NCI-H345 treated with DMSO at 0.1 percent for 48 hours (cell line): ENCODE results near the gene ALKBH8.

Source experiments
- DNase-seq: peaks from one replicate; lab custom pipeline; 2025; ENCODE audit not compliant: unreplicated experiment; lab: John Stamatoyannopoulos, UW

ALKBH8 gene, protein sequence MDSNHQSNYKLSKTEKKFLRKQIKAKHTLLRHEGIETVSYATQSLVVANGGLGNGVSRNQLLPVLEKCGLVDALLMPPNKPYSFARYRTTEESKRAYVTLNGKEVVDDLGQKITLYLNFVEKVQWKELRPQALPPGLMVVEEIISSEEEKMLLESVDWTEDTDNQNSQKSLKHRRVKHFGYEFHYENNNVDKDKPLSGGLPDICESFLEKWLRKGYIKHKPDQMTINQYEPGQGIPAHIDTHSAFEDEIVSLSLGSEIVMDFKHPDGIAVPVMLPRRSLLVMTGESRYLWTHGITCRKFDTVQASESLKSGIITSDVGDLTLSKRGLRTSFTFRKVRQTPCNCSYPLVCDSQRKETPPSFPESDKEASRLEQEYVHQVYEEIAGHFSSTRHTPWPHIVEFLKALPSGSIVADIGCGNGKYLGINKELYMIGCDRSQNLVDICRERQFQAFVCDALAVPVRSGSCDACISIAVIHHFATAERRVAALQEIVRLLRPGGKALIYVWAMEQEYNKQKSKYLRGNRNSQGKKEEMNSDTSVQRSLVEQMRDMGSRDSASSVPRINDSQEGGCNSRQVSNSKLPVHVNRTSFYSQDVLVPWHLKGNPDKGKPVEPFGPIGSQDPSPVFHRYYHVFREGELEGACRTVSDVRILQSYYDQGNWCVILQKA

GRCh38 chr11:107565219-107565937, at the start of gene ALKBH8:
TSS of gene ALKBH8 (minus strand) at chr11:107565735. CDS start at chr11:107560893, 4,842 bp downstream.
- peak; percentile 61 for DNase-seq

GRCh38 chr11:107612445-107612844, 46.9 kb upstream of the ALKBH8 start:
- no peak for DNase-seq

DNA sequence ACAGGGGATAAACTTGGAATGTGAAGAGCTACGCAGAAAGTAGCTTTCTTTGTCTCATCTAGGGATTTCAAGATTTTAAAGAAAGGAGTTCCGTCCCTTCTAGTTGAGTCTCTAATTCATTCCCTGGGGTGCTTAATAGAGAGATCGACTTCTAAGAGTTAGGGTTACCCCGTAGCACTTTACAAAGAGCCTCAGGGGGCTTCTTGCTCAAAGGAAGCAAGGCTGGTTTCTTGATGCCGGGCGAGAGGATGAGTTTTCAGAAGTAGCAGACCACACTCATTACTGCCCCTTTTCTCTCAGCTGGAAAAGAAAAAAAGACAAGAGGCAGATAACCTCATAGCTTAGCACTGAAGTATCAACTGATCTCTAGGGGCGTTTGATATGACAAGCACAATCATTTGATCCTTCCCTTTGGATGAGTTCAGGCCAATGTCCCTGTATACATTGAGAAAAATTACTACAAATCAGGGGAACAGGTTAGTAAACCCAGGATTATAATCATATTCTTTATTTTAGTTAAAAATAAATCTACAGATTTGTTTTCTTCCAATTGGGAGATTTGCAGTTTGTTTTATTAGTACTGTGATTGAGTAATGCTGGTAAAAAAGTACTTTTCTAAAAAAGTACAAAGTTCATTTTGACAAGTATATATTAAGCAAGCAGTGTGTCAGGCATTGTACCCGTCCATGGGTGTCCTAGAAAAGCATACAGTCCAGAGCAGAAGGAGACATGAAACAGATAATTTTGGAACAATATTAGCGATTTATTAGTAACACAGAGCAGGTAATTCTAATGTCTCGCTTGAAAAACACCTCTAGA, 44.1 kb upstream of the ALKBH8 start:
- DNase-seq, result no peak

DNA sequence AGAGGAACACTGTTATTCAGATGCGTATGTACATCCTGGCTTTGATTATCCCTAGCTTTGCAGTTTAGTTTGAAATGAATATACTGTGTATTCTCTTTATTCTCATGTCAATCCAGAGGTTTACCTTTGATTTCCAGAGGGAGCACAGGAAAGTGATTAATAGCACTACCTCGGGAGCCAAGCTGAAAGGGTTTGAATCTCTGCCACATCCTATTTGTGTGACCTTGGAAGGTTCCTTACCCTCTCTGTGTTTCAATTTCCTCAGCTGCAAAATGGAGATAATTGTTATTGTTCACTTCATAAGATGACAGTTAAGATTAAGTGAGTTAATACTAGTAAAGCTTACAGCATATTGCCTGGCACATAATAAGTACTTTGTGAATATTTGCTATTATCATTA, 43.3 kb upstream of the ALKBH8 start:
- DNase-seq, result no peak

- DNase-seq, result no peak
Measured at GRCh38 chr11:107606141-107606540, 40.6 kb upstream of the ALKBH8 start.

GRCh38 chr11:107605061-107606006, 39.8 kb upstream of the ALKBH8 start:
- no peak for DNase-seq

- no peak for DNase-seq
Measured at GRCh38 chr11:107598225-107599139, 32.9 kb upstream of the ALKBH8 start.

GRCh38 chr11:107594736-107595135, 29.2 kb upstream of the ALKBH8 start:
- no peak for DNase-seq

DNA sequence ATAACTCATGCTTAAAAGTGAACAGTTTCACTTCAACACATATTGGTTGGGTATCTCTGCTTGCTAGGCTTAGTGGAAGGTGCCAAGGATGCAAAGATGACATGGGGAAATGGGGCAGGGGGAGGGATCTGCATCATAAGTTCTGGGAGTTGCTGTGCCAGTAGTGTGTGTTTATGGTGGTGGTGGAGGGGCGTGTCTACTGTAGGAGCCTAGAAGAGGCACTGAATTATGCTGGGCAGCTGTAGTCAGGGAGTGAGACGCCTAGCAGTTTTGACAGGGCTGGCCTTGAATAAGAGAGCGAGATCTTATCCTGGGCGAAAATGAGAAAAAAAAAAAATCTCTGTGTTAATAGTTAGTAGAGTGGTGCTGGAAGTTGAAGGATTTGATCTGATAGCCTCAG, 28.4 kb upstream of the ALKBH8 start:
- no peak for DNase-seq

DNA sequence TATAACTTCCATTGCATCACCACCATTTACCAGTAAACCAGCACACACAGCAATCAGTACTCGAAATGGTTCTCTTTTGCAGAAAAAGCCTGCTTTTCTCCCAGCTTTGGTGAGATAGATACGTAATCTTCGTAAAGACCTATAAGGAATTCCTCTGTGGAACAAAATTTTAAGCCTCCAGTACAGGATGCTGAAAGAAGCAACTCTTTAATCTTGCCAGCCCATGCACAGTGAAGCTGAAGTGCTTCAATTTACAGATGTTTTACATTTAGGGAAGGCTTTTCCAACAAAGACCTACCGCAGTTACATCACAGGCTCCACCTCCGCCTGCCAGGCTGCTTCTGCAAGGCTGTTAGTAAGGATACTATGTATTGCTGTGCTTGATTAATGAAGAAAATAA, 27.3 kb upstream of the ALKBH8 start:
- no peak for DNase-seq

DNA sequence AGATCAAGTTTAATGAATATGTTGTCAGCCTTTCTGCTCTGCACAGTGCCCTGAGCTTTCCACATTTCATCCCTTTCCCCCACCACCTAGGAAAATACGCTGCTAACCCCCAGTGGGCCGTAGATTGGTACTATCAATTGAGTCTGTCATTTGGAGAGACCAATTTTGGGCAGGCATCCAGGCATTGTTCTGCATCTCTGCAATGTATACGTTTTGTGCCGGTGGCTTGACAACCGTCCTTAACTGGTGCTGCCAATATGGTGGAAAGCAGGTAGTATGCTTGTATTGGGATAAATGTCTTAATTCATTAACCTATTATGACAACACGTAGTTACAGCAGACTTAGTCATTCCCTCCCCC, 26.7 kb upstream of the ALKBH8 start:
- no peak for DNase-seq

DNA sequence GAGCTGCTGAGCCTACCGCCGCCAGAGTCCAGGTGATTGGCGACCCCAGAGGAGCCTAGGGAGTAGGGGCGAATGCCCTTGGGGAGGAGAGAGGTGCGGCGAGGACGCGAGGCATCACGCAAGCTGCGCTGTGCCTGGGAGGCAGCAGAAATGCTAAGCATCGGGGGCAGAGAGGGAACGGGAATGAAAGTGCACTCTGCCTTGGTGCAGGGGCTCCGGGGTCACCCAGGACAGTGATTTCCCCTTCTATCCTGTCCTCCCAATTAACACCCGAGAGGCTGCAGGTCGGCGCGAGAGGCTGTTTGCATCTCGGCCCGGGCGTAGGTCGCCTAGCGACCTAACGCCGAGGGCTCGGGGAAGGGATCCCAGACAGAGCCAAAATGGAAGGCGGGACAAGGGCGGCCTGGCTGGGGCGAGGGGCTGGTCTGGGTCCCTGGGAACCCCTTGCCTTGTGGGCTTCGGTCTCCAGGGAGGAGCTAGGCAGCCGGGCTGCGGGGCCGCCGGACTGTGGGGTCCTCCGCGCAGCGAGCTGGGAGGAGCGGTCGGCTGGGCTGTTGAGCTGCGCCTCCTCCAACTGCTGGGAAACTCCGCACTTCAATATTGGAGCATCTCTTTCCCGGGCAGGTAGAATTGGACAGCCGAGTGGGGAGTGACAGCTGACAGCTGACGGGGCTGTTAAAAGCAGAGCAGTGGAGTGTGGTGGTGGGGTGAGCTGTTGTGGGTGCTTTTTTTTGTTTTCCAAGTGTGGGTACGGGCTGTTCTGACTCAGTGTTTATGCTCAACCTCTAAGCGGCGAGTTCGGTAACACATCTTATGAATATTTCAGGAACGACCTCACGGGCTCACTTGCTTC, 26.1 kb upstream of the ALKBH8 start:
- peak; percentile 23 for DNase-seq

- no peak for DNase-seq
Measured at GRCh38 chr11:107590460-107591377, 25.2 kb upstream of the ALKBH8 start, which contains the start of gene ELMOD1. TSS of gene ELMOD1 (plus strand) at chr11:107591147. CDS start at chr11:107618190, 27,043 bp downstream.

- no peak for DNase-seq
Measured at GRCh38 chr11:107587306-107587979, 21.9 kb upstream of the ALKBH8 start.

DNA sequence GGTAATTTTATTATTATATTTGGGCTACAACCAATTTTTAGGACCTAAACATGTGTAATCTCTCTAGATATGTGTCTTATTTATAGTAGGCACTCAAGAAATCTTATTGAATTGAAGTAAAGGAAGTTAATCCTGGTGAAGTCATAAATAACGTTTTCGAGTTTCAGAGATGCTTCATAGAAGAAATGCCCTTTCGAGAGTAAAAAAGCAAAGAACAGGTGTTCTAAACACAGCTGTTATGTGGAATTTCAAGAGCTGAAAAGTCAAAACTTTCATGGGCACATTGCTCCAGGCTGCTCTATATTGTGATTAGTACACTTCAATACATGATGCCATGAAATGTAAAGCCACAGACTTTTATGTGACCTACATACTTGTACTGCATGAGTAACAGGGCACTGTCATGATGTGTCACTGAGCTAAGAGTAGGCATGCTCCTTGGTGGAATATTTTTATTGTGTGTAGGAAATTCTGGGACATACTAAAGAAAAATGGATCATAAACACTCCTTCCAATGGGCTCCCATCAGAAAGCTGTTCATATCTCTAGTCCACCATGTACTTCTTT, 18.2 kb upstream of the ALKBH8 start:
- DNase-seq, result no peak

- no peak for DNase-seq
Measured at GRCh38 chr11:107581147-107581546, 15.6 kb upstream of the ALKBH8 start.
